Measurements from ENCODE around the gene GDPGP1.
"Not testable (repeated sequence)": the region's sequence is repeated elsewhere in the genome, so short reads cannot be mapped to it uniquely, and the experiment has no call there.

The GDPGP1 gene

DNA sequence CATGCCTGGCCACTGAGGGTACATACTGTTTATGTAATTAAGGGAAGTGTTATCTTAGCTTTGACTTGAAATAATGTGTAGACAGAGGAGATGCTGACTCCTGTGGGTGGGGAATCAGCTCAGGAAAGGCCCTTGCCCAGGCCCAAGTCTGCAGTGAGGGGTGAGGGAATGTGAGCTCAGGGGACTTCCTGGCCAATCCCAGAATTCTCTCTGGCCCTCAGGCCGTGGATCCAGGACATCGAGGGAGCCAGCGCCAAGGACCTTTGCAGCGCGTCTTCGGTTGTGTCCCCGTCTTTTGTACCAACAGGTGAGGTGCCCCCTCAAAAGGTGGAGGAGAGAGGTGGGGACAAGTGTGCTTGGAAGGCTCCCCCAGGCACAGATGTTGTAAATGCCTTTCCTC lies 6.7 kb upstream of the GDPGP1 start:
- no peak for DNase-seq

DNA sequence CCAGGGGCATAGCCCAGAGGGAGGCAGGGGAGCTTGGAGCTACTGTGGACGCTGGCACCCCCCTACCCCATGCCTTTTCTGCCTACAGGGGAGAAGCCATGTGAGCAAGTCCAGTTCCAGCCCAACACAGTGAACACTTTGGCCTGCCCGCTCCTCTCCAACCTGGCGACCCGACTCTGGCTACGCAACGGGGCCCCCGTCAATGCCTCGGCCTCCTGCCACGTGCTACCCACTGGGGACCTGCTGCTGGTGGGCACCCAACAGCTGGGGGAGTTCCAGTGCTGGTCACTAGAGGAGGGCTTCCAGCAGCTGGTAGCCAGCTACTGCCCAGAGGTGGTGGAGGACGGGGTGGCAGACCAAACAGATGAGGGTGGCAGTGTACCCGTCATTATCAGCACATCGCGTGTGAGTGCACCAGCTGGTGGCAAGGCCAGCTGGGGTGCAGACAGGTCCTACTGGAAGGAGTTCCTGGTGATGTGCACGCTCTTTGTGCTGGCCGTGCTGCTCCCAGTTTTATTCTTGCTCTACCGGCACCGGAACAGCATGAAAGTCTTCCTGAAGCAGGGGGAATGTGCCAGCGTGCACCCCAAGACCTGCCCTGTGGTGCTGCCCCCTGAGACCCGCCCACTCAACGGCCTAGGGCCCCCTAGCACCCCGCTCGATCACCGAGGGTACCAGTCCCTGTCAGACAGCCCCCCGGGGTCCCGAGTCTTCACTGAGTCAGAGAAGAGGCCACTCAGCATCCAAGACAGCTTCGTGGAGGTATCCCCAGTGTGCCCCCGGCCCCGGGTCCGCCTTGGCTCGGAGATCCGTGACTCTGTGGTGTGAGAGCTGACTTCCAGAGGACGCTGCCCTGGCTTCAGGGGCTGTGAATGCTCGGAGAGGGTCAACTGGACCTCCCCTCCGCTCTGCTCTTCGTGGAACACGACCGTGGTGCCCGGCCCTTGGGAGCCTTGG lies 5.9 kb upstream of the GDPGP1 start:
- DNase-seq: no peak

DNA sequence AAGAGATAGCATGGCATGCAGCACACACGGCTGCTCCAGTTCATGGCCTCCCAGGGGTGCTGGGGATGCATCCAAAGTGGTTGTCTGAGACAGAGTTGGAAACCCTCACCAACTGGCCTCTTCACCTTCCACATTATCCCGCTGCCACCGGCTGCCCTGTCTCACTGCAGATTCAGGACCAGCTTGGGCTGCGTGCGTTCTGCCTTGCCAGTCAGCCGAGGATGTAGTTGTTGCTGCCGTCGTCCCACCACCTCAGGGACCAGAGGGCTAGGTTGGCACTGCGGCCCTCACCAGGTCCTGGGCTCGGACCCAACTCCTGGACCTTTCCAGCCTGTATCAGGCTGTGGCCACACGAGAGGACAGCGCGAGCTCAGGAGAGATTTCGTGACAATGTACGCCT lies 5.0 kb upstream of the GDPGP1 start:
- DNase-seq: no peak

DNA sequence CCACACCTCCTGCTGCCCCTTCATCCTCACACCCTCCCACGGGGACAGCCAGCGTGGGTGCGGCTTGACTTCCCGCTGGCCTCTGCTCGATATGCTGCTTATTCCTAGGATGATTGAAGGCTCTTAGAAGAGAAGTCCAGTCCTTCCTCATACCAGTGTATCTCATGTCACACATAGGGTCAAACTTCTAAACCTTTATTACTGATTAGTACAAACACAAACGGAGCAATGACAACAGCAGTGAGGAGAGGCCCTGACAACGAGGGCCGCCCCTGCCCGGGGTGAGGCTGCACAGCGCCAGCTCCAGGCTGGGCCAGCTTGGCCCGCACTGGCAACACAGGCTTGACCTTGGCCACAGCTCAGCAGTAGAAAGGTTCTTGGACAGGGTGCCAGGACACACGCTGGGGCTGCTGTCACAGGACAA lies 3.9 kb upstream of the GDPGP1 start:
- DNase-seq: no peak

DNA sequence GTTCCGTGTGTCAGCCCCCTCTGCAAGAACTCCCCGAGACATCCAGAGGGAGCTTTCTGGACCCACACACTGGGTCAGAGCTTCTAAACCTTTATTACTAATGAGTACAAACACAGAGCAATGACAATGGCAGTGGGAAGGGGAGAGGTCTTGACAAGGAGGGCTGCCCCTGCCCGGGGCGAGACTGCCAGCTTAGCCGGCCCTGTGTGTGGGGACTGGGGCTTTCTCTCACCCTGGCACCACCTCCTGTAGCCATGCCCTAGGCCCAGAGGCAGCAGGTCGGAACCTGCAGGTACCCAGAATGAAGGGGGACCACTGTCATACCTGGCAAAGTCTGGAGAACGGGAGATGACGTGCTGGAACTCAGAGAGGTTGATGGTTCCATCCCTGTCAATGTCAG lies 3.4 kb upstream of the GDPGP1 start:
- DNase-seq: no peak

DNA sequence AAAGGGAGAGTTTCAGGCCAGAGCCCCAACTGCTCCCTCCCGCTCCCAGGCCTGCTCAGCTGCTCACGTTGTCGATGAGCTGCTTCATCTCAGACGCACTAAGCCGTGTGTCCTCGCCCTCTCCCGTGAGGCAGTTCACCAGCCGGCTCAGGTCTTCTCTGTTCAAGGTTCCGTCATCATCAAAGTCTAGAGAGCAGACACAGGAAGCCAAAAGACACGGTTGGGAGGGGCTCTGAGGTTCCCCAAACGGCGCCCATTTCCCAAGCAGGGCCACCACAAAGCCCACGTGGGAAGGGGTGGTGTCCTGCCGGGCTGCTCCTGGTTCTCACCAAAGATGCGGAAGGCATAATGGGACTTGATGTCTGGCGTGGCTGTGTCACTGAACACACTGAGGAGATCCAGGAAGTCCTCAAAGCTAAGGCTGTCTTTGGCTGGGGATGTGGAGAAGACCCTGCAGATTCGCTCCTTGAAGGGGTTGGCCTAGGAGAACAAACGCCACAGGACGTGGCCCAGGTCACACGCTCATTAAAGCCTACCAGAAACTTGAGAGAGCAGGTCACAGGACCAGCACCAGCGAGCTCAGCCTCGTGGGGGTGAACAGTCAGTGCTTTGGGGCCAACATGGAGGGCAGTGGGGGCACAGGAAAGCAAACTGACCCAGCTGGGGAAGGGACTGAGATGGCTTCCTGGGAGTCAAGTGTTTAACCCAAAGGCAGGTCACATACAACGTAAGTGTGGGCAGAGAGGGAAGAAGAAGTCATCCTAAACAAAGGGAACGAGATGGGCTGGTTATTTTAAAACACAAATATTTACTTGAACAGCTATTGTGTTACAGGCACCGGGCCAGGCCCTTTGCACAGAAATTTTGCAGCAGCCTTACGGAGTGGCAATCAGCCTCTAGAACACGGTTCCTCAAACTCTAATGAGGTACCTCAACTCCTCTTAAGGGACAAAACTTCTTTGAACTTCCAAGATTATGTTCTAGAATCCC lies 2.7 kb upstream of the GDPGP1 start:
- no peak for DNase-seq

DNA sequence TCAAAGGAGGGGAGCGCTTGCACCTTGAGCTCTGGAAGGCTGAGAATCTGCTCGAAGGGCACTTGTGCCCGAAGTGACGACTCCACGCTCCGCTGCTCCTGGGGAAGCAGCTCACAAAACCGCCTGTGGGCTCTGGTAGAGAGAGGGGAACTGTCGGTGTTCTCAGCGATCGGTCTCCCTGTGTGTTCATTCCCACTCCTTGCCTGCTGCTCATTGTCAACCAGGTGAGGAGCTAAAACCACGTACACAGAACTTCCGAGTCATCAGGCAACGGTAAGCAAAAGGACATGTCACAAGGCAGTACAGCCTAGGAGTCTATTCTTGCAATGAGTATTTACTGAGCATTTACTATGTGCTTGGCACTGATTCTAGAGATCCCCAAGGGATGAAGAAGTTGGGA lies 1.8 kb upstream of the GDPGP1 start:
- DNase-seq: no peak

DNA sequence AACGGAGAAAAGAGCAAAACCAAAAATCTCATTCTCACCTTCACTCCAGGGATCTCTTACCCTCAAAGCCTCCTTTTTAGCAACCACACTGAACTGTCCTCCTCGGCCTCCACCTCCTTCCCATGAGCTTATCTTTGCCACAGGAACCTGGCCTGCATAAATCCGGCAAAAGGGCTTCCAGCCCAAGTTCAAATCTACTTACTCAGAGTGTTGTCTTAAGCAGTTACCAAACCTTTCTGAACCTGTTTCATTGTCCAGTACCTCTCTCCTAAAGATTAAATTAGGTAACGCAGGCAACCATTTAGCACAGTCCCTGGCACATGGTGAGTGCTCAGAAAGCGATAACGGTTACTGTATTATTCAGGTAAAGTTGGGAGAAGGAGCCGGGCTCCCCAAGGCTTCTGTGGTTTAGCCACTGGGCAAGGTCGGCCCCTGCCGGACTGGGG lies 1.0 kb upstream of the GDPGP1 start:
- DNase-seq: no peak

DNA sequence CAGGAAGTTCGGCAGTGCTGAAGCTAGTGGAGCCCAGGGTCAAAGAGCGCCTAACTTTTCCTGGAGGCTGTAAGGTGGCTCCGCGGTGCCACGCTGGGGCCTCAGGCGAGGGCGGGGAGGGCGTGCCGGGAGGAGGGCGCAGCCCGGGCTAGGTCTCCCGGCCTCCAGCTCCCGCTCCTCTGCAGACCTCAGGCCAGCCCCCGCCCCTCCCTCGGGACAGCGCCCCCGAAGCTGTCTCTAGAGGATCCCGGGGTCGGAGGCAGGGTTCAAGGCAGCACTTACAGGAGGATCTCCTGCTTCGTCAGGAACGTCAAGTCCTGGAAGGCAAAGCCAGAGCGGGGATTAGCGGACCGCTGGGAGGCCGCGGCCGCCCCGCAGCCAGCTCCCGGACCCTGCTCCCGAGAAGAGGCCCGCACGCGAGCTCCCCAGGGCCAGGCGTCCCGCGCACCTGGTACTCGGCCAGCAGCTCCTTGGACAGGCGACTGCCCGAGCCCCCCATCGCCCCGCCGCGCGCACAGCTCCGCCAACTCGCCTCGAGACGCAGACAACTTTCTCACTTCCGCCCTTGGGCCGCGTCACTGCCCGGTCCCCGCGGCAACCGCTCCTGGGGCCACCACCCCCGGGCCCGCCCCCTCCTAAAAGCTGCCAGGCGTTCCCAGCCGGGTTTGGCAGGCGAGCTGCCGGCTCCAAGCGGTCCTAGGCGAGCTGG lies 468 bp upstream of the GDPGP1 start, which contains the start of gene CIB1:
Gene CIB1 (minus strand): TSS at position 555 of the 709 bp plus-strand sequence. CDS start 56 bp downstream, at position 499.
- DNase-seq: peak; percentile 89

DNA sequence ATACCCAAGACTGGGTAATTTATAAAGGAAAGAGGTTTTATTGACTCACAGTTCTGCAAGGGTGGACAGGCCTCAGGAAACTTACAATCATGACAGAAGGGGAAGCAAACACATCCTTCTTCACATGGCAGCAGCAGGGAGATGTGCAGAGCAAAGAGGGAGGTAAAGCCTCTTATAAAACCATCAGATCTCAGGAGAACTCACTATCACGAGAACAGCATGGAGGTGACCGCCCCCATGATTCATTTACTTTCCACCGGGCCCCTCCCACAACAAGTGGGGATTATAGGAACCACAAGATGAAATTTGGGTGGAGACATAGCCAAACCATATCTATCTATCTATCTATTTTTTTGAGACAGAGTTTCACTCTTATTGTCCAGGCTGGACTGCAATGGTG lies 5.4 kb downstream of the GDPGP1 start:
- no peak for DNase-seq

DNA sequence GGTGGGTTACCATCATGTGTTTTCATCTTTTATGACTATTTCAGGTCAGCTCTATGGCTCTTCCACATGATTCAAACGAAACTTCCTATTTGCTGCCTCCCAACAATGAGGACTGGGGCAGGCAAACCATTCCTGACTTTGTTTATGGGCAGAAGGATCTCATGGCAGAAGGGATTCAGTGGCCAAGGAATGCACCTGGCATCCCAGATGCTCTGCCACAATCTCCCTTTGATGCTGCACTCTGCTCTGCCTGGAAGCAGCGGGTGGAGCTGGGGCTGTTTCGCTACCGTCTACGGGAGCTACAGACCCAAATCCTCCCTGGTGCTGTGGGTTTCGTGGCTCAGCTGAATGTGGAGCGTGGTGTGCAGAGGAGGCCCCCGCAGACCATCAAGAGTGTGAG lies 6.8 kb downstream of the GDPGP1 start:
- no peak for DNase-seq

DNA sequence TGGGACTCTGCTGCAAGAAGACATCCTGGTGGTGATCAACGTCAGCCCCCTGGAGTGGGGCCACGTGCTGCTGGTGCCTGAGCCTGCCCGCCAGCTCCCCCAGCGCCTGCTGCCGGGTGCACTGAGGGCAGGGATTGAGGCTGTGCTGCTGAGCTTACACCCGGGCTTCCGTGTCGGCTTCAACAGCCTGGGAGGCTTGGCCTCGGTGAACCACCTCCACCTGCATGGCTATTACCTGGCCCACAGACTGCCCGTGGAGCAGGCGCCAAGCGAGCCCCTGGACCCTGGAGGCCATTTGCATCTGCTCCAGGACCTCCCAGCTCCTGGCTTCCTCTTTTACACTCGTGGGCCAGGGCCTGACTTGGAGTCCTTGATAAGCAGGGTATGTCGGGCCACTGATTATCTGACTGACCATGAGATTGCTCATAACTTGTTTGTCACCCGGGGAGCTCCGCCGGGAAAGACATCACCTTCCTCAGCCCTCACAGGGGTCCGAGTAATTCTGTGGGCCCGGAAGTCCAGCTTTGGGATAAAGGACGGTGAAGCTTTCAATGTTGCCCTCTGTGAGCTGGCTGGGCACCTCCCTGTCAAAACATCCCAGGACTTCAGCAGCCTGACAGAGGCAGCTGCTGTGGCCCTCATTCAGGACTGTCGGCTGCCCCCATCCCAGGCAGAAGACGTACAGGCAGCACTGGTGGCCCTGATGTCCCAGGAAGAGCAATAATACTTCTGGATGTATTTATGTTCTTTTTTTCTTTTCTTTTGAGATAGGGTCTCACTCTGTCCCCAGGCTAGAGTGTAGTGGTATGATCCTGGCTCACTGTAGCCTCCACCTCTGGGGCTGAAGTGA lies 7.6 kb downstream of the GDPGP1 start:
- DNase-seq: no peak

DNA sequence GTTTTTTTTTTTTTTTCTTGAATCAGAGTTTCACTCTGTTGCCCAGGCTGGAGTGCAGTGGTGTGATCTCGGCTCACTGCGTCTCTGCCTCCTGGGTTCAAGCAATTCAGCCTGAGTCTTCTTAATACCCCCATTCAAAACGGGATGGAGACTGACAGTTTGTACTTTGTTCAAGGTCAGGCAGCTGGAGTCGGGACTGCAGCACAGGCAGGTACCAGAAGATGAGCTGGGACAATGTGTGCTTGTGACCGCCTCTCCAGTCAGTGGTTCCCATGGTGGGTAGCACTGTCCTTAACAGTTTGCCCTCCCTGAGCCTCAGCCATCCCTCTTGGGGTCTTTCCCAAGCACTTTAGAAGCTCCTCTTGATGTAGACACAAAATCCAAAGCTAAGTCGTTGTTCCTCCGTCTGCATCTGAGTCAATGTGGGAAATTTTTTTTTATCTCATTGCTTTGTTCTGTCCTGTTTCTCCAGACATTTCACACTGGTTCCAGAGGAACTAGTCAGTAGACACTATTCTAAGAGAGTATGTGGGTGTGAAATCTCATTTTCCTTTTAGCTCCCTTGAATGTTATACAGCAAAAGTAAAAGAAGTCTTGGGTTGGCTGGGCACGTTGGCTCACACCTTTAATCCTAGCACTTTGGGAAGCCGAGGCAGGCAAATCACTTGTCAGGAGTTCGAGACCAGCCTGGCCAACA lies 10.1 kb downstream of the GDPGP1 start:
- no peak for DNase-seq

DNA sequence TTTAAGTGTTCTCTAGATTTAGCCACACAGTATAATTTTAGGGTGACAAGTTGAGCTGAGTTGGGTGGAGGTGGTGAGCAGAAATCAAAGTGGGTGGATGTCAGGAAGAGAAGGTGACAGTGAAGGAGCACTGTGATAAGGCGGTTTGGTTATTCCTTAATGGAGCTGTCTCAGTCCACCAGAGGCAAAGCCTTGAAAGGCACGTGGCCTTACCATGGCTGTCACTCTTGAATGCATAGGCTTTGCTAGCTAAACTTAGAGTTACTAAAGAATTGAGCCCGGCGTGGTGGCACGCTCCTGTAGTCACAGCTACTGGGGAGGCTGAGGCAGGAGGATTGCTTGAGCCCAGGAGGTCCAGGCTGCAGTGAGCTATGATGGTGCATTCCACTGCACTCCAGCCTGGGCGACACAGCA lies 14.8 kb downstream of the GDPGP1 start:
- no peak for DNase-seq

DNA sequence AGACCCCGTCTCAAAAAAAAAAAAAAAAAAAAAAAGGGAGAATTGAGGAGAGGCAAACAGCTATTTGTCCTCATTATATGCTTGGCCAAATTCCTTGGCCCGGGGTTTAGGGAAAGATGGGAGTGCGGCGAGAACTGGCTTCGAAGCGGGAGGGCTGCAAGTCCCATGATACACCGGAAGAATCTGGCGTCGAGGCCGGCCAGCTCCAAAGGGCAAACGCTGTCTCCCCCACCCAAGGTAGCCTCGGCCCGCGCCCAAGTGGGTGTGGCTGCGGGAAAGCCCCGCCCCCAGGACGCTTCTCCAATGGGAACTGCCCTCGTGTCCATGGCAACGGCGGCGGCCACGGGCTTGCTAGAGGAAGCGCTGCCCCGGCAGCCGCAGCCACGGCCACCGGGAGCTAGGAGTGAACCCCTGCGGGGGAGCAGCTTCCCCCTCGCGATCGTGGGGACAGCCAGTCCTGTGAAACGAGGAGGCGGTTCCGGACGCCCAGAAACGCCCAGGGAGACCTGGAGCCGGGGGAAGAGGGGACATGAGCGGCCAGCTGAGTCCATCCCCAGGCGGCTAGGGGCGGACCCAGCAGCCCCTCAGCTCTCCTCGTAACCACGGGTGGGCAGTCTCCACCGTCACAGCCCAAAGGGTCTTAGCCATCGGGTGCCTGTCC lies 15.3 kb downstream of the GDPGP1 start, which contains the start of gene TTLL13:
Gene TTLL13 (plus strand): TSS at position 354 of the 661 bp plus-strand sequence. CDS start 1,075 bp downstream, outside the sequence.
- no peak for DNase-seq

DNA sequence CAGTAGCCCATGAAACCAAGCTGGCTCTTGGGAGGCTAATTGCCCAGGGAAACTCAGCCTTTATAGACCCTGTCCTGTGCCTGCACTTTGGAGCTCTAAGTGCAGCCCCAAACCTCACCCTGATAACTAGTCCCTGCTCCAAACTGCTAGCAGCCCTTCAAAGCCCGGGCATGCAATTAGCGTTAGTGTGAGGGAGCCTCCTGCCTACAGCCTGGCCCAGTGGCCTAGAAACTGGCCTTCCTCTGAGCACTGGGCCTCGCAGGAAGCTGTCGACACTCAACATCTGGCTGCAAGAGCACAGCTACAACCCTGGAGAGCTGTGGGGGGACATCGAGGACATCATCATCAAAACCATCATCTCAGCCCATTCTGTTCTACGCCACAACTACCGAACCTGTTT lies 23.8 kb downstream of the GDPGP1 start:
- no peak for DNase-seq

DNA sequence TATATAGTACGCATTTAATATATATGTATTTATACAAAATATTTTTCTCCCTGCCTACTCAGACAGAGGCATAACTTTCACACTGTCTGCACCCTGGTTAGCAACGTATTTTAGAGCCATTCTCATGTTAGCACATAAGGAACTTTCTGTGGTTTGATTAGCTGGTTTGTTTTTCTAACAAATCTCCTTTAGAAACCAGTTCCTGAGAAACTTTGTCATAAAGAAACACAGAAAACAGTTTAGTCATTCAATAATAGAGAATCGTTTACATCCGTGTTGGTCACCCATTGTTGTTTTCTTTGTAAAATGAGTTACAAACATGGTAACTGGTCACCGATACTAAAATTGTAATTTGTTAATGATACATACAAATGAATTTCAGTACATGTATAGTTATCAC lies 25.5 kb downstream of the GDPGP1 start:
- DNase-seq: no peak

DNA sequence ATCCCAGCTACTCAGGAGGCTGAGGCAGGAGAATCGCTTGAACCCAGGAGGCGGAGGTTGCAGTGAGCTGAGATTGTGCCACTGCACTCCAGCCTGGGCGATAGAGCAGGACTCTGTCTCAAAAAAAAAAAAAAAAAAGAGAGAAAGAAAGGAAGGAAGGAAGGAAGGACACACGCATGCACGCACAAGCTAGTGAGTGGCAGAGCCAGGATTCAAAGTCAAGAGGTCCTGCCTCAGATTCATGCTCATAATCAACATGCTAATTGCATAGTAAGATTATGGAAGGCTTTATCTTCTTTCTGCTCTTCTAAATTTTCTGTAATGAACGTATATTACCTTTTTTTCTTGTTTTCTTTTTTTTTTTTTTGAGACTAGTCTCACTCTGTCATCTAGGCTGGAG lies 26.7 kb downstream of the GDPGP1 start:
- DNase-seq: not testable (repeated sequence)

DNA sequence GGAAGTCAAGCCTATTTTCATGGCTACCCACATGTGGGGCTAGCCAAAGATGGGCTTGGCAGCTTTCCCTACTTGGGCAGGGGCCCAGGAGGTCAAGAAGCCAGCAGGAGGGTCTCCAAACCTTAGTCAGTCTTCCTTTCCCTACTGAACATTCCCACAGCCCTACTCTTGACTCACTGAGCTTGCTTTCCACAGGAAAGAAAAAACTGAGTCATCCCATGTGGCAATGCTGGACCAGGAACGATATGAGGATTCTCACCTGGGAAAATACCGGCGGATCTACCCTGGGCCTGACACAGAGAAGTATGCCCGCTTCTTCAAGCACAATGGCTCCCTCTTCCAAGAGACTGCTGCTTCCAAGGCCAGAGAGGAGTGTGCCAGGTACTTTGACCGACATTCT lies 27.8 kb downstream of the GDPGP1 start:
- DNase-seq: no peak

DNA sequence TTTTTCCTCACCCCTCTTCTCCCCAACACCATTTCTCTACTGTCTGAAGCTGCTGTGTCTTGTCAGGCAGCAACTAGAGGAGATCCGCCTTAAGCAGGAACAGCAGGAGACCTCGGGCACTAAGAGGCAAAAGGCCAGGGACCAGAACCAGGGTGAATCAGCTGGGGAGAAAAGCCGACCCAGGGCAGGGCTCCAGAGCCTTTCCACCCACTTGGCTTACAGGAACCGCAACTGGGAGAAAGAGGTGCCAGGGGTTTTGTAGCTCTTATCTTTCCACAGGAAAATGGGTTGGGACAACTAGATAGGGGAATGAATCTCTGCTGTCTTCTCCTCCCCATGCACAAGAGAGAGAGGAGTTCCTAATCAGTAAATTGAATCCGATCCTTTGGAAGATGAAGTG lies 28.4 kb downstream of the GDPGP1 start:
- no peak for DNase-seq
